Measurements from ENCODE around the gene BNC2. TPM values are rescaled to one million over a fixed set of nuclear protein-coding genes. Genes with fewer than 3 reads are reported as not detected.

Gene BNC2
- total RNA-seq, 6 experiments from 2014 or later = 19.0 to 28.7 (median 25.4) TPM

GRCh38 chr9:16755467-16756160 lies 114.9 kb downstream of the BNC2 start:
- H3K4me3 Mint-ChIP-seq = no peak overlapping the region
- no peak overlapping the region for H3K27ac Mint-ChIP-seq
- peaks cover 17% of the 10 kb centered on the region for H3K4me1 Mint-ChIP-seq (ENCODE audit: low read depth)
- no peak for TF ChIP-seq CTCF (IDR thresholded peaks at IDR 0.05)
- no peak for DNase-seq
- H3K36me3 Mint-ChIP-seq (ENCODE audit: low read depth) = no peaks in the 10 kb centered on the region
- no peaks in the 10 kb centered on the region for H3K9me3 Mint-ChIP-seq
- 0 out of 2 replicates have a peak, but pooled peaks cover 2% of the 10 kb centered on the region for H3K27me3 Mint-ChIP-seq (ENCODE audit: insufficient read depth)

- H3K27ac Mint-ChIP-seq = no peak overlapping the region
- H3K36me3 Mint-ChIP-seq (ENCODE audit: low read depth) = no peaks in the 10 kb centered on the region
- DNase-seq = no peak
- no peaks in the 10 kb centered on the region for H3K9me3 Mint-ChIP-seq
- H3K4me3 Mint-ChIP-seq = no peak overlapping the region
- TF ChIP-seq CTCF (IDR thresholded peaks at IDR 0.05) = no peak
- 0 out of 2 replicates have a peak, but pooled peaks cover 2% of the 10 kb centered on the region for H3K27me3 Mint-ChIP-seq (ENCODE audit: insufficient read depth)
- peaks cover 17% of the 10 kb centered on the region for H3K4me1 Mint-ChIP-seq (ENCODE audit: low read depth)
These were observed 115.8 kb downstream of the BNC2 start for GRCh38 chr9:16754662-16755061.

- Mint-ChIP-seq H3K27ac (no peak overlapping the region), H3K36me3 (ENCODE audit: low read depth) (no peaks in the 10 kb centered on the region), H3K9me3 (no peaks in the 10 kb centered on the region), H3K4me1 (ENCODE audit: low read depth) (peaks cover 17% of the 10 kb centered on the region), H3K27me3 (ENCODE audit: insufficient read depth) (0 out of 2 replicates have a peak, but pooled peaks cover 2% of the 10 kb centered on the region), H3K4me3 (no peak overlapping the region; the same call in 1 of the 2 replicates)
- no peak for DNase-seq
- TF ChIP-seq CTCF (IDR thresholded peaks at IDR 0.05) = no peak
These were observed 117.2 kb downstream of the BNC2 start for GRCh38 chr9:16753256-16753655.

GRCh38 chr9:16752601-16753000 lies 117.9 kb downstream of the BNC2 start:
- H3K36me3 Mint-ChIP-seq (ENCODE audit: low read depth) = no peaks in the 10 kb centered on the region
- peak overlapping the region; percentile 74 for H3K4me3 Mint-ChIP-seq
- H3K27ac Mint-ChIP-seq = peak overlapping the region; percentile 51
- H3K4me1 Mint-ChIP-seq (ENCODE audit: low read depth) = peaks cover 17% of the 10 kb centered on the region
- no peak for TF ChIP-seq CTCF (IDR thresholded peaks at IDR 0.05)
- H3K9me3 Mint-ChIP-seq = no peaks in the 10 kb centered on the region
- 0 out of 2 replicates have a peak, but pooled peaks cover 2% of the 10 kb centered on the region for H3K27me3 Mint-ChIP-seq (ENCODE audit: insufficient read depth)
- no peak for DNase-seq

GRCh38 chr9:16750553-16750952 lies 119.9 kb downstream of the BNC2 start:
- 0 out of 2 replicates have a peak, but pooled peaks cover 2% of the 10 kb centered on the region for H3K27me3 Mint-ChIP-seq (ENCODE audit: insufficient read depth)
- no peaks in the 10 kb centered on the region for H3K36me3 Mint-ChIP-seq (ENCODE audit: low read depth)
- TF ChIP-seq CTCF (IDR thresholded peaks at IDR 0.05) = no peak
- H3K9me3 Mint-ChIP-seq = no peaks in the 10 kb centered on the region
- DNase-seq = no peak
- H3K27ac Mint-ChIP-seq = no peak overlapping the region
- H3K4me1 Mint-ChIP-seq (ENCODE audit: low read depth) = peaks cover 17% of the 10 kb centered on the region
- no peak overlapping the region for H3K4me3 Mint-ChIP-seq
